GM23338 (cell line): ENCODE results near the gene BPIFB2. TPM values are rescaled to one million over a fixed set of nuclear protein-coding genes. Genes with fewer than 3 reads are reported as not detected.

ENCODE experiments used
- ATAC-seq: fragments of 200-7000 bp; cut with Tn5 transposase; 3 replicates; pipeline ENCODE4 v1.9.1; 2020
- DNase-seq: peaks from one replicate; pipeline ENCODE4 v3.0.0-alpha.2; 2015; ENCODE audit warnings: low spot score
- H2AFZ ChIP-seq: fragments of 200-600 bp; sonication (generic); 2 replicates; pipeline ENCODE4 v1.8.0; 2016; ENCODE audit warnings: antibody characterized with exemption, mild to moderate bottlenecking, moderate library complexity
- H3F3A ChIP-seq: fragments of 200-600 bp; sonication (generic); replicated peaks from 2 replicates; pipeline ENCODE4 v1.8.0; 2017; ENCODE audit warnings: antibody characterized with exemption, mixed run types, low read depth
- H3K27ac ChIP-seq: fragments of 200-600 bp; sonication (generic); 2 replicates; pipeline ENCODE4 v1.6.1; 2016; ENCODE audit warnings: low read depth
- H3K27me3 ChIP-seq: fragments of 200-600 bp; sonication (generic); 2 replicates; pipeline ENCODE4 v1.8.0; 2016; ENCODE audit warnings: mild to moderate bottlenecking, mixed run types, moderate library complexity; ENCODE audit not compliant: insufficient read depth
- H3K36me3 ChIP-seq: fragments of 200-600 bp; sonication (generic); 2 replicates; pipeline ENCODE4 v1.8.0; 2016; ENCODE audit warnings: mild to moderate bottlenecking; ENCODE audit not compliant: insufficient read depth
- H3K4me1 ChIP-seq: fragments of 200-600 bp; sonication (generic); 2 replicates; pipeline ENCODE4 v1.8.0; 2016; ENCODE audit warnings: mild to moderate bottlenecking, moderate library complexity; ENCODE audit not compliant: insufficient read depth
- H3K4me2 ChIP-seq: fragments of 200-600 bp; sonication (generic); 2 replicates; pipeline ENCODE4 v1.7.1; 2017; ENCODE audit warnings: mixed run types
- H3K4me3 ChIP-seq: fragments of 200-600 bp; sonication (generic); 2 replicates; pipeline ENCODE4 v1.6.1; 2016; ENCODE audit warnings: mixed run types
- H3K79me2 ChIP-seq: fragments of 200-600 bp; sonication (generic); replicated peaks from 2 replicates; pipeline ENCODE4 v1.8.0; 2017; ENCODE audit warnings: mild to moderate bottlenecking; ENCODE audit not compliant: insufficient read depth
- H3K9me2 ChIP-seq: fragments of 200-600 bp; sonication (generic); 2 replicates; pipeline ENCODE4 v1.8.0; 2017; ENCODE audit not compliant: insufficient read depth
- H4K20me1 ChIP-seq: fragments of 200-600 bp; sonication (generic); replicated peaks from 2 replicates; pipeline ENCODE4 v1.8.0; 2017; ENCODE audit warnings: mild to moderate bottlenecking; ENCODE audit not compliant: insufficient read depth
- H3K27ac Mint-ChIP-seq: 2 replicates; pipeline ENCODE4 v1.8.0; 2020; ENCODE audit warnings: inconsistent platforms, mild to moderate bottlenecking, moderate library complexity, mixed read lengths
- H3K27me3 Mint-ChIP-seq: 3 replicates; pipeline ENCODE4 v1.8.0; 2022; ENCODE audit warnings: low read depth, mild to moderate bottlenecking, moderate library complexity, mixed read lengths, inconsistent platforms; ENCODE audit not compliant: insufficient read depth, poor library complexity
- H3K36me3 Mint-ChIP-seq: 3 replicates; pipeline ENCODE4 v1.8.0; 2021; ENCODE audit warnings: low read depth, mild to moderate bottlenecking, inconsistent platforms, moderate library complexity, mixed read lengths
- H3K4me1 Mint-ChIP-seq: 3 replicates; pipeline ENCODE4 v1.8.0; 2020; ENCODE audit warnings: mild to moderate bottlenecking, inconsistent platforms, mixed read lengths
- H3K4me3 Mint-ChIP-seq: 3 replicates; pipeline ENCODE4 v1.8.0; 2021; ENCODE audit warnings: moderate library complexity, mild to moderate bottlenecking, inconsistent platforms, mixed read lengths
- H3K9me3 Mint-ChIP-seq: 3 replicates; pipeline ENCODE4 v1.8.0; 2020; ENCODE audit warnings: moderate library complexity, mild to moderate bottlenecking, inconsistent platforms, mixed read lengths
- CTCF ChIP-seq, 2 experiments: fragments of 200-600 bp in 1 of 2; sonication (generic) in 1 of 2; conservative IDR thresholded peaks; 2 replicates each; pipeline versions ENCODE4 v1.5.1 to v1.6.1; 2016 to 2017; ENCODE audit warnings: antibody characterized with exemption in 2 of 2, low read depth in 2 of 2, mild to moderate bottlenecking in 2 of 2, moderate library complexity in 1 of 2
- ETS1 ChIP-seq: IDR thresholded peaks from 2 replicates; pipeline ENCODE4 v1.6.1; 2016; ENCODE audit warnings: antibody characterized with exemption
- EZH2phosphoT487 ChIP-seq: fragments of 200-600 bp; sonication (generic); IDR thresholded peaks from one replicate; pipeline ENCODE4 v1.8.1; 2018; ENCODE audit warnings: antibody characterized with exemption; ENCODE audit not compliant: unreplicated experiment
- JUNB ChIP-seq: IDR thresholded peaks from one replicate; pipeline ENCODE4 v1.6.1; 2016; ENCODE audit warnings: antibody characterized with exemption; ENCODE audit not compliant: unreplicated experiment
- NANOG ChIP-seq: IDR thresholded peaks from 2 replicates; pipeline ENCODE4 v1.6.1; 2016; ENCODE audit warnings: antibody characterized with exemption, borderline replicate concordance
- REST ChIP-seq: IDR thresholded peaks from one replicate; pipeline ENCODE4 v1.6.1; 2018; ENCODE audit warnings: antibody characterized with exemption; ENCODE audit not compliant: unreplicated experiment
- STAT1 ChIP-seq: IDR thresholded peaks from one replicate; pipeline ENCODE4 v1.6.1; 2016; ENCODE audit warnings: antibody characterized with exemption; ENCODE audit not compliant: unreplicated experiment
- ZNF114 ChIP-seq: fragments of 250-450 bp; sonication (Bioruptor Pico); IDR thresholded peaks from 2 replicates; pipeline ENCODE4 v1.5.0; 2020; ENCODE audit warnings: mild to moderate bottlenecking, moderate library complexity
- polyA plus RNA-seq: library from polyadenylated mRNA; unstranded; fragments of >200 nt; fragmentation: Nextera tagmentation; extraction: Ambion mirVana; gene quantifications from 2 replicates; pipeline ENCODE4 v1.2.1, GENCODE V29; 2016
- total RNA-seq: library from RNA; depleted of rRNA; stranded (reverse); fragments of >200 nt; shearing (Covaris generic); gene quantifications from 2 replicates; pipeline ENCODE4 v1.2.3, GENCODE V29; 2014

BPIFB2 gene
- total and polyA plus RNA-seq, 2 experiments from 2014 or later: not detected

GRCh38 chr20:33069673-33070072 lies 62.2 kb downstream of the BPIFB2 start:
- H3F3A ChIP-seq: no peaks in the 10 kb centered on the region
- Mint-ChIP-seq H3K27me3 (peaks cover 6% of the 10 kb centered on the region), H3K4me1 (no peaks in the 10 kb centered on the region), H3K4me3 (no peak overlapping the region), H3K9me3 (no peaks in the 10 kb centered on the region), H3K27ac (no peak overlapping the region), H3K36me3 (no peaks in the 10 kb centered on the region; the same call in 2 of the 3 replicates)
- H3K4me2 ChIP-seq: no peak overlapping the region
- no peaks in the 10 kb centered on the region for H3K9me2 ChIP-seq
- DNase-seq: no peak
- H3K4me3 ChIP-seq: no peak overlapping the region
- no peaks in the 10 kb centered on the region for H3K36me3 ChIP-seq
- H3K27ac ChIP-seq: no peak overlapping the region
- H4K20me1 ChIP-seq: no peaks in the 10 kb centered on the region
- H2AFZ ChIP-seq: no peak overlapping the region
- no peak for ATAC-seq
- TF ChIP-seq JUNB (no peak), EZH2phosphoT487 (no peak), NANOG (no peak), CTCF (conservative IDR thresholded peaks at IDR 0.05; ENCODE audit: low read depth in 2 of 2) (no peak), ZNF114 (CRISPR knock-in tag) (no peak), STAT1 (no peak), ETS1 (no peak), REST (no peak)
- H3K27me3 ChIP-seq: no peaks in the 10 kb centered on the region
- H3K79me2 ChIP-seq: no peaks in the 10 kb centered on the region
- no peaks in the 10 kb centered on the region for H3K4me1 ChIP-seq
